22Rv1 (cell line): ENCODE results near the gene DLL1.

Experiments
- ZFX ChIP-seq: fragments of 450-650 bp; IDR thresholded peaks from 2 replicates; pipeline ENCODE4 v1.6.1; 2017; ENCODE audit warnings: antibody characterized with exemption, borderline replicate concordance
- TF ChIP-seq, protein P1 (sequence below): fragments of 450-650 bp; IDR thresholded peaks from 2 replicates; pipeline ENCODE4 v1.5.1; 2017; ENCODE audit warnings: mild to moderate bottlenecking

- TF ChIP-seq, protein P1, sequence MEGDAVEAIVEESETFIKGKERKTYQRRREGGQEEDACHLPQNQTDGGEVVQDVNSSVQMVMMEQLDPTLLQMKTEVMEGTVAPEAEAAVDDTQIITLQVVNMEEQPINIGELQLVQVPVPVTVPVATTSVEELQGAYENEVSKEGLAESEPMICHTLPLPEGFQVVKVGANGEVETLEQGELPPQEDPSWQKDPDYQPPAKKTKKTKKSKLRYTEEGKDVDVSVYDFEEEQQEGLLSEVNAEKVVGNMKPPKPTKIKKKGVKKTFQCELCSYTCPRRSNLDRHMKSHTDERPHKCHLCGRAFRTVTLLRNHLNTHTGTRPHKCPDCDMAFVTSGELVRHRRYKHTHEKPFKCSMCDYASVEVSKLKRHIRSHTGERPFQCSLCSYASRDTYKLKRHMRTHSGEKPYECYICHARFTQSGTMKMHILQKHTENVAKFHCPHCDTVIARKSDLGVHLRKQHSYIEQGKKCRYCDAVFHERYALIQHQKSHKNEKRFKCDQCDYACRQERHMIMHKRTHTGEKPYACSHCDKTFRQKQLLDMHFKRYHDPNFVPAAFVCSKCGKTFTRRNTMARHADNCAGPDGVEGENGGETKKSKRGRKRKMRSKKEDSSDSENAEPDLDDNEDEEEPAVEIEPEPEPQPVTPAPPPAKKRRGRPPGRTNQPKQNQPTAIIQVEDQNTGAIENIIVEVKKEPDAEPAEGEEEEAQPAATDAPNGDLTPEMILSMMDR, result 0 out of 2 replicates have a peak, but pooled peaks have one; percentile 37
- no peak for TF ChIP-seq ZFX
Observed at GRCh38 chr6:170292407-170293158, 1.7 kb upstream of the DLL1 start.
